ENCODE measurements around the gene NUSAP1. TPM values are rescaled to one million over a fixed set of nuclear protein-coding genes. Genes with fewer than 3 reads are reported as not detected.

NUSAP1 gene
- total RNA-seq, 1 donor: 10.9 TPM

GRCh38 chr15:41334293-41335120 lies 1.8 kb downstream of the NUSAP1 start:
- Histone ChIP-seq H3K36me3 (ENCODE audit: insufficient read depth, low read length) (no peaks in the 10 kb centered on the region), H3K4me1 (ENCODE audit: insufficient read depth, low read length) (peaks cover 8% of the 10 kb centered on the region), H3K27ac (ENCODE audit: low read depth, low read length) (no peak overlapping the region), H3K27me3 (ENCODE audit: insufficient read depth, low read length) (no peaks in the 10 kb centered on the region), H3K4me3 (ENCODE audit: insufficient read depth, low read length) (peak overlapping the region; percentile 24), H3K4me2 (ENCODE audit: insufficient read depth, low read length) (peak overlapping the region; percentile 97), H2AFZ (ENCODE audit: low read length) (peak overlapping the region; percentile 88), H4K20me1 (ENCODE audit: insufficient read depth, low read length) (no peaks in the 10 kb centered on the region), H3K9me3 (ENCODE audit: low read depth, low read length) (no peaks in the 10 kb centered on the region), H3K79me2 (ENCODE audit: insufficient read depth, low read length) (peaks cover 56% of the 10 kb centered on the region)
- DNase-seq (ENCODE audit: insufficient read length, low spot score, missing footprints): no peak
- no peak for TF ChIP-seq CTCF (IDR thresholded peaks at IDR 0.05; ENCODE audit: extremely low read depth, low read depth, low read length)

- H3K27ac ChIP-seq (ENCODE audit: low read depth, low read length): no peak overlapping the region
These were observed 3.9 kb downstream of the NUSAP1 start for GRCh38 chr15:41336549-41336948.

GRCh38 chr15:41337047-41337446 lies 4.4 kb downstream of the NUSAP1 start:
- no peaks in the 10 kb centered on the region for H3K27me3 ChIP-seq (ENCODE audit: insufficient read depth, low read length)
- H3K27ac ChIP-seq (ENCODE audit: low read depth, low read length): peak overlapping the region; percentile 32
- no peak for TF ChIP-seq CTCF (IDR thresholded peaks at IDR 0.05; ENCODE audit: extremely low read depth, low read depth, low read length)
- H3K79me2 ChIP-seq (ENCODE audit: insufficient read depth, low read length): peaks cover 79% of the 10 kb centered on the region
- H4K20me1 ChIP-seq (ENCODE audit: insufficient read depth, low read length): no peaks in the 10 kb centered on the region
- H3K4me3 ChIP-seq (ENCODE audit: insufficient read depth, low read length): no peak overlapping the region
- no peak overlapping the region for H3K4me2 ChIP-seq (ENCODE audit: insufficient read depth, low read length)
- H3K36me3 ChIP-seq (ENCODE audit: insufficient read depth, low read length): peaks cover 10% of the 10 kb centered on the region
- H3K9me3 ChIP-seq (ENCODE audit: low read depth, low read length): no peaks in the 10 kb centered on the region
- DNase-seq (ENCODE audit: insufficient read length, low spot score, missing footprints): no peak
- H2AFZ ChIP-seq (ENCODE audit: low read length): peak overlapping the region; percentile 93
- H3K4me1 ChIP-seq (ENCODE audit: insufficient read depth, low read length): peaks cover 6% of the 10 kb centered on the region

More at GRCh38 chr15:41336549-41336948, 3.9 kb downstream of the NUSAP1 start:
- TF ChIP-seq CTCF (IDR thresholded peaks at IDR 0.05; ENCODE audit: extremely low read depth, low read depth, low read length): no peak
- DNase-seq (ENCODE audit: insufficient read length, low spot score, missing footprints): no peak
- Histone ChIP-seq H3K4me1 (ENCODE audit: insufficient read depth, low read length) (peaks cover 8% of the 10 kb centered on the region), H4K20me1 (ENCODE audit: insufficient read depth, low read length) (no peaks in the 10 kb centered on the region), H3K9me3 (ENCODE audit: low read depth, low read length) (no peaks in the 10 kb centered on the region), H3K4me3 (ENCODE audit: insufficient read depth, low read length) (no peak overlapping the region), H2AFZ (ENCODE audit: low read length) (peak overlapping the region; percentile 50), H3K36me3 (ENCODE audit: insufficient read depth, low read length) (peaks cover 6% of the 10 kb centered on the region), H3K4me2 (ENCODE audit: insufficient read depth, low read length) (no peak overlapping the region), H3K79me2 (ENCODE audit: insufficient read depth, low read length) (peaks cover 76% of the 10 kb centered on the region), H3K27me3 (ENCODE audit: insufficient read depth, low read length) (no peaks in the 10 kb centered on the region)

Data from osteoblast (primary cell).